Mammary epithelial cell (primary cell): Measurements from ENCODE around the gene GRID2.

Experiments
- CTCF ChIP-seq, 2 donors: IDR thresholded peaks in 1 of 2; conservative IDR thresholded peaks in 1 of 2; 2 replicates each; pipeline ENCODE4 v1.5.1; 2011 to 2012; ENCODE audit warnings: inconsistent platforms in 2 of 2, low read length in 2 of 2, mild to moderate bottlenecking in 2 of 2, control low read depth in 1 of 2, low read depth in 1 of 2; ENCODE audit not compliant: insufficient read depth in 1 of 2; ENCODE audit errors: extremely low read depth in 1 of 2
- EZH2 ChIP-seq: IDR thresholded peaks from 2 replicates; pipeline ENCODE4 v1.6.1; 2012; ENCODE audit warnings: low read length, inconsistent platforms, borderline replicate concordance

GRCh38 chr4:93342738-93343137 lies 1039.0 kb downstream of the GRID2 start:
- TF ChIP-seq CTCF (conservative IDR thresholded peaks at IDR 0.05 in 1 of 2, IDR thresholded peaks at IDR 0.05 in 1 of 2; ENCODE audit: extremely low read depth in 1 of 2, insufficient read depth in 1 of 2, low read depth in 1 of 2, low read length in 2 of 2) (no peak), EZH2 (no peak)
